ENCODE results near the gene OGA. TPM values are rescaled to one million over a fixed set of nuclear protein-coding genes. Genes with fewer than 3 reads are reported as not detected.

Gene OGA
- total and polyA plus RNA-seq, 2 of the 8 experiments (the other 6 are each of a cell fraction or from before 2014, with no cell fraction given) = 31.2 to 107 TPM

GRCh38 chr10:101843032-101844021, 25.1 kb upstream of the OGA start, which contains the start of gene KCNIP2 (continued):
- no peak for TF ChIP-seq FOSL1 (IDR thresholded peaks at IDR 0.05; ENCODE audit: insufficient read depth, low read depth, low read length)
- TF ChIP-seq E2F6 (IDR thresholded peaks at IDR 0.05) = no peak
- TF ChIP-seq SIX5 (IDR thresholded peaks at IDR 0.05; ENCODE audit: low read depth, low read length) = no peak
- TF ChIP-seq JUND (IDR thresholded peaks at IDR 0.05; ENCODE audit: low read length) = no peak
- TF ChIP-seq EGR1 (IDR thresholded peaks at IDR 0.05; ENCODE audit: borderline replicate concordance, low read depth, low read length) = no peak; the same call in 1 of the 2 replicates
- TF ChIP-seq BACH1 (IDR thresholded peaks at IDR 0.05; ENCODE audit: low read length) = no peak
- TF ChIP-seq USF2 (IDR thresholded peaks at IDR 0.05; ENCODE audit: low read length) = no peak
- TF ChIP-seq CBX5 (IDR thresholded peaks at IDR 0.05; ENCODE audit: low read depth, low read length) = no peak
- TF ChIP-seq RBBP5 (IDR thresholded peaks at IDR 0.05; ENCODE audit: borderline replicate concordance, low read depth, low read length) = no peak

All from H1 (cell line).